GM12872 (cell line): ENCODE data around the gene DUOXA2.

Source experiments
- TF ChIP-seq, protein P1 (sequence below): IDR thresholded peaks from 3 replicates; pipeline ENCODE4 v1.5.1; 2011; ENCODE audit warnings: low read depth, mild to moderate bottlenecking, low read length, moderate library complexity; ENCODE audit not compliant: insufficient read depth

Gene DUOXA2

DNA sequence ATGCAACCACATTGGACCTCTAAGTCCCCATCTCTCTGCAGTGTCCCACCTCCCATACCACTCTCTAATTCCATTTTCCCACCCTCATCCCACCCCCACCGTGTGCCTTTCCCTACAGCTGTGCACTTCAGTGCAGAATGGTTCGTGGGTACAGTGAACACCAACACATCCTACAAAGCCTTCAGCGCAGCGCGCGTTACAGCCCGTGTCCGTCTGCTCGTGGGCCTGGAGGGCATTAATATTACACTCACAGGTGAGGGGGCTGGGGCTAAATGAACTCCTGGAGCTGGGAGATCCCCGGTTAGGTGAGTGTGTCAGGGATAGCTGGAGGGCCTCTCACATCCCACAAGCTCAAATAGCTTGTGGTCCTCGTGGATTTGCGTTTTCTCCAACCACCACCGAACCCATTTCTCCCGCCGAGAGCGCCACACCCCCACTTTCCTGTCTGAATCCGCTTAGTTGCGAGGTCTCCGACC lies 1.9 kb downstream of the DUOXA2 start:
- TF ChIP-seq, protein P1, sequence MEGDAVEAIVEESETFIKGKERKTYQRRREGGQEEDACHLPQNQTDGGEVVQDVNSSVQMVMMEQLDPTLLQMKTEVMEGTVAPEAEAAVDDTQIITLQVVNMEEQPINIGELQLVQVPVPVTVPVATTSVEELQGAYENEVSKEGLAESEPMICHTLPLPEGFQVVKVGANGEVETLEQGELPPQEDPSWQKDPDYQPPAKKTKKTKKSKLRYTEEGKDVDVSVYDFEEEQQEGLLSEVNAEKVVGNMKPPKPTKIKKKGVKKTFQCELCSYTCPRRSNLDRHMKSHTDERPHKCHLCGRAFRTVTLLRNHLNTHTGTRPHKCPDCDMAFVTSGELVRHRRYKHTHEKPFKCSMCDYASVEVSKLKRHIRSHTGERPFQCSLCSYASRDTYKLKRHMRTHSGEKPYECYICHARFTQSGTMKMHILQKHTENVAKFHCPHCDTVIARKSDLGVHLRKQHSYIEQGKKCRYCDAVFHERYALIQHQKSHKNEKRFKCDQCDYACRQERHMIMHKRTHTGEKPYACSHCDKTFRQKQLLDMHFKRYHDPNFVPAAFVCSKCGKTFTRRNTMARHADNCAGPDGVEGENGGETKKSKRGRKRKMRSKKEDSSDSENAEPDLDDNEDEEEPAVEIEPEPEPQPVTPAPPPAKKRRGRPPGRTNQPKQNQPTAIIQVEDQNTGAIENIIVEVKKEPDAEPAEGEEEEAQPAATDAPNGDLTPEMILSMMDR = no peak

DNA sequence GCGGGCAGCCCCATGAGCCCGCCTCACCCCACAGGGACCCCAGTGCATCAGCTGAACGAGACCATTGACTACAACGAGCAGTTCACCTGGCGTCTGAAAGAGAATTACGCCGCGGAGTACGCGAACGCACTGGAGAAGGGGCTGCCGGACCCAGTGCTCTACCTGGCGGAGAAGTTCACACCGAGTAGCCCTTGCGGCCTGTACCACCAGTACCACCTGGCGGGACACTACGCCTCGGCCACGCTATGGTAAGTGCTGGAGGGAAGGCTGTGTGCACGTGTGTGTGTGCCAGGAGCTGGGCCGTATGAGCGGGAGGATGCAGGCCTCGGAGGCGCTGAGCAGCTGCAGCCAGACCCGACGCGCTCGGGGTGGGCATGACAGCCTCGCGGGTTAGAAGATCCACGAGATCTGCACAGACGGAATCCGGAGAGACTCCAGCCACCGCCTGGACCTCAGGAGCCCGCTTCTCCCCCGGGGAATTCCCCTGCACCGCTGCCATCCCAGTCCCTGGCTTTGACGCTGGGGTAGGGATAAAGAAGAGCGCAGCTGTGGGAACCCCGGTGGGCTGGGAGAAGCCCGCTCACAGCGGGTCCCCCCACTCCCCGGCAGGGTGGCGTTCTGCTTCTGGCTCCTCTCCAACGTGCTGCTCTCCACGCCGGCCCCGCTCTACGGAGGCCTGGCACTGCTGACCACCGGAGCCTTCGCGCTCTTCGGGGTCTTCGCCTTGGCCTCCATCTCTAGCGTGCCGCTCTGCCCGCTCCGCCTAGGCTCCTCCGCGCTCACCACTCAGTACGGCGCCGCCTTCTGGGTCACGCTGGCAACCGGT lies 2.6 kb downstream of the DUOXA2 start:
- TF ChIP-seq, protein P1 = no peak

DNA sequence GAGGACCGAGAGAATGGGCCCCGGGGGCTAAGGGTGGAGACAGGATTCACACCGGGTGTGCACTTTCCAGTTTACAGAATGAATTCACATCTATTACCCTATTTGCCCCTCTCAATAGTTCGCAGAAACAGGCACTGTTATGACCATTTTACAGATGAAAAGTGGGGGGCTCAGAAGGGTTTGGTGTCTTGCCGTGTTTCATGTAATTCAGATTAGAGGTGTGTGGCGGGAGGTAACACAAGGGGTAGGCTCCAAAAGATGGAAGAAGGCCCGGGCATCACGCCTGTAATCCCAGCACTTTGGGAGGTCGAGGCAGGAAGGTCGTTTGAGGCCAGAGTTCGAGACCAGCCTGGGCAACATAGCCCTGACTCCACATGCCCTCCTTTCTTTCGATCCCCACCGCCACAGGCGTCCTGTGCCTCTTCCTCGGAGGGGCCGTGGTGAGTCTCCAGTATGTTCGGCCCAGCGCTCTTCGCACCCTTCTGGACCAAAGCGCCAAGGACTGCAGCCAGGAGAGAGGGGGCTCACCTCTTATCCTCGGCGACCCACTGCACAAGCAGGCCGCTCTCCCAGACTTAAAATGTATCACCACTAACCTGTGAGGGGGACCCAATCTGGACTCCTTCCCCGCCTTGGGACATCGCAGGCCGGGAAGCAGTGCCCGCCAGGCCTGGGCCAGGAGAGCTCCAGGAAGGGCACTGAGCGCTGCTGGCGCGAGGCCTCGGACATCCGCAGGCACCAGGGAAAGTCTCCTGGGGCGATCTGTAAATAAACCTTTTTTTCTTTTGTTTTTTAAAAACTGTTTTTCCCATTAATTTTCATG lies 3.4 kb downstream of the DUOXA2 start:
- TF ChIP-seq, protein P1 = no peak

DNA sequence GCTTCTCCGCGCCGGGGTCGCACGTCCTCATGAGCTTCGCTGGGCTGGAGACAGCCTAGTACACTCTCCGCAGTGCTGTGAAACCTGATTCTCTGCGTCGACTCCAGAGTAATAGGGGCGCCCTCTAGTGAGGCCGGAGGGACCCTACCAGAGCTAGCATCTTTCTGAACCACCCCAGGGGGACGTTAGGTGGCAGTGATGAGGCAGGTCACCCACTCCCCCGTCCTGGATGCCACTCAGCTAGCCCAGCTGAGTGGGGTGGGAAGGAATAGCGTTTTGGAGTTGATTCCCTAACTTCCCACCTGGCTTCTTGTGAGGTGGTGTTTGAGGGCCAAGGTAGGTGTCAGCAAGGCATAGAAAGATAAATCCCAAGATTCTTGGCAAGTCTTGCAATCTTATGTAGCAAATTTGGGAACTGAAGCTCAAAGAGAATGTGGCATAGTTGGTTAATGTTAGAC lies 4.0 kb downstream of the DUOXA2 start:
- TF ChIP-seq, protein P1 = peak; percentile 100

DNA sequence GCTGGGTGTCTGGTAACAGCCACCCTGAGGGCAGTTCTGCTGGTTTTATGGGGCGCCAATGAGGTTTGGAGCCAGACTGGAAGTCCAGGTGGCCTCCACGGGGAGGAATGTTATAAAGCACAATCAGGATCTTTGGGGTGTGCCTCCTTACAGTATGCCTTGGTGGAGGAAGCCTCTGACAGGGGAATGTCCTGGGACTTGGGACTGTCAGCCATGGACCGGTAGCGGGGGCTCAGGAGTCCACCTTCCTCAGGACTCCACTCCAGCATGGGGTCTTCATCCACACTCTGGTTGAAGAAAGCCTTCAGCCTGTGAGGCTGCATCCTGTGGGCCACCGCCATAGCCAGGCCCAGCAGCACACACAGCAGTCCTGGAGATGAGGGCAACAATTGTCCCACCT lies 4.9 kb downstream of the DUOXA2 start:
- TF ChIP-seq, protein P1 = no peak

DNA sequence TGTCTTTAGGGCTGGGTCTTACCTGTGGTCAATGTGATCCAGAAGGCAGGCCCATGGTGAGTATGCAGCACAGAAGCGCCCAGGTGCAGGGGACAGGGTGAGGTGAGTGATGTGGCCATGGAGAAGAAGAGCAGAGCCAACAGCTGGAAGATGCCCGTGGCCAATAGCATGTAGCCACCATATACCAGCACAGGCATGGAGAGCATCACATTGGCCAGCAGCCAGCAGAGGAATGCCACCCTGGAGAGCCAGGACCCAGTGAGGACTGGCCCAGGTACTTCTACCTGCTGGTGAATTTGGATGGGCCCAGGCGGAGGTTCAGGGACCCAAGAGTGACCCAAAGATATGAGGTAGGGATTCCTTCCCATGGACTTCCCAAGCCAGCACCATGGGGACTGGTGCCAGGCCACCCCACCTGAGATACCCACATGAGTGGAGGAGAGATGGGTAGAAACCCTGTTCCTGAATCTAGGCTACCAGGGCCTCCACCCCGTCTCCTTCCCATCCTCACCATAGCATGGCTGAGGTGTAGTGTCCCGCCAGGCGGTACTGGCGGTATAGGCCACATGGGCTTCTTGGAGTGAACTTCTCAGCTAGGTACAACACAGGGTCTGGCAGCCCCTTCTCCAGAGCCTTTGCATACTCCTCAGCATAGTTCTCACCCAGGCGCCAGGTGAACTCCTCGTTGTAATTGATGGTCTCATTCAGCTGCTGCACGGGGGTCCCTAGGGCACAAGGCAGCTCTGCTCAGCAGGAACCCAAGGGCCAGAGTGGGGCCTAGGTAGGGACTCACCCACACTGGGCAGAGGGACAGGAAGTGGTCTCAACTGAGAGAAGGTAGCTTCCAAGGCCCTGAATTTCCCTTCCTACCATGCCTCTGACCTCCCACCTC lies 6.2 kb downstream of the DUOXA2 start:
- TF ChIP-seq, protein P1 = no peak
